Left lung (tissue), 10 donors: Measurements from ENCODE around the gene DUSP7. TPM values are rescaled to one million over a fixed set of nuclear protein-coding genes. Genes with fewer than 3 reads are reported as not detected.

Source experiments
- ATAC-seq: fragments of 200-7000 bp; cut with Tn5 transposase; one replicate; pipeline ENCODE4 v1.9.1; 2020; ENCODE audit warnings: moderate library complexity
- DNase-seq, 4 donors: peaks; one replicate each; pipeline ENCODE4 v3.0.0-alpha.2; 2013 to 2020
- H3K27ac ChIP-seq, 2 donors: fragments of 200-600 bp; sonication (generic) in 1 of 2; one replicate each; pipeline versions ENCODE4 v1.5.0 to v1.8.0; 2020 to 2021
- H3K27me3 ChIP-seq, 2 donors: fragments of 200-600 bp; sonication (generic) in 1 of 2; one replicate each; pipeline versions ENCODE4 v1.5.0 to v1.8.0; 2020 to 2021
- H3K36me3 ChIP-seq, 2 donors: fragments of 200-600 bp; sonication (generic) in 1 of 2; one replicate each; pipeline versions ENCODE4 v1.5.0 to v1.8.0; 2020 to 2021
- H3K4me1 ChIP-seq, 2 donors: fragments of 200-600 bp; one replicate each; pipeline ENCODE4 v1.8.0; 2021
- H3K4me3 ChIP-seq, 2 donors: fragments of 200-600 bp; sonication (generic) in 1 of 2; one replicate each; pipeline versions ENCODE4 v1.5.0 to v1.8.0; 2020 to 2021; ENCODE audit warnings: mild to moderate bottlenecking in 1 of 2
- H3K9me3 ChIP-seq, 2 donors: fragments of 200-600 bp; sonication (generic) in 1 of 2; one replicate each; pipeline versions ENCODE4 v1.5.0 to v1.8.0; 2020 to 2021
- CTCF ChIP-seq, 2 donors: fragments of 200-600 bp; sonication (generic) in 1 of 2; IDR thresholded peaks; one replicate each; pipeline versions ENCODE4 v1.5.0 to v1.8.0; 2021; ENCODE audit warnings: antibody characterized with exemption in 2 of 2
- intact Hi-C, 2 donors: fragments of 100-400 bp; cut with DNase I; formaldehyde crosslinking; loops; one replicate each; pipeline versions ENCODE4 v1.11.2 to v1.14.2; 2022
- polyA plus RNA-seq, 6 donors: library from polyadenylated mRNA; unstranded; fragments of 120-200 nt; gene quantifications; one replicate each; pipeline ENCODE4 v1.2.1, GENCODE V29; 2013; ENCODE audit not compliant: insufficient read length in 6 of 6
- total RNA-seq, 2 donors: library from RNA; stranded (reverse); fragmentation: NEBNext Ultra II Directional; extraction: Animal tissue kit (Norgen Biotek cat#: 25700); gene quantifications; one replicate each; pipeline ENCODE4 v1.2.1, GENCODE V29; 2021
- donor health status: DM: no; HTN: yes; CAD: no.
- donor health status: DM: no; HTN: no; CAD: no.

Gene DUSP7
- total and polyA plus RNA-seq, 8 donors = 17.5 to 38.3 (median 21.1) TPM

DNA sequence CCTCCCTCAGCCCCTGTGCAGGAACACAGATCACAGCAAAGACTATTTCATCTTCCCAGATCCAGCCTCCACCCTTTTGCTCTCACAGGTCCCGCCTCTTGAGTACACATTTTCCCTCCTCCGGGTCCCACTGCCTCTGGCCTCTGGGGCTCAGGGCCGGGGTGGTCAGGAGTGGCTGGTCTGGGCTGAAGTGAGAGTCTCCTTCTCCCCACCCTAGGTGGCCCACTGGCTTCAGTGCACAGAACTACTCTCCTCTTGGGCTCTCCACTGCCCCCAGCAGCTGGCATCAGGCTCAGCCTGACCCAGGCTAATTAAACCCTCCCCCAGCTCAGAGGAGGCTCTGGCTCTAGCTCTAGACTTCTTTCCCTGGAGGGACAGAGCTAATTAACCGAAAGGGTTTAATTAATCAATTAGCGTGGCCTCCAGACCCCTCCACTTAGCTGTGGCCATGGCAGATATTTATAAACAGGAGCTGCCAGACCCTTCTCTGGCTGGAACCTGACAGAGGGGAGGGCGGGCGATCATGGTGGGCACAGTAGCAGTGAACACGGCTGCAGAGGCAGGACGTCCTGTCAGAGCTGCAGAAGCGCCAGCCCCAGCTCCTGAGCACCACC is 15.1 kb downstream of the DUSP7 start:
- Histone ChIP-seq H3K27ac (peak overlapping the region; percentile 7 to 73), H3K4me1 (peaks cover 13 to 28% of the 10 kb centered on the region in 2 donors), H3K27me3 (no peaks in the 10 kb centered on the region), H3K4me3 (no peak overlapping the region), H3K36me3 (no peaks in the 10 kb centered on the region), H3K9me3 (no peaks in the 10 kb centered on the region)
- ATAC-seq (no peak), DNase-seq (no peak)
- intact Hi-C loops = no loop called here
- no peak for TF ChIP-seq CTCF (IDR thresholded peaks at IDR 0.05)

DNA sequence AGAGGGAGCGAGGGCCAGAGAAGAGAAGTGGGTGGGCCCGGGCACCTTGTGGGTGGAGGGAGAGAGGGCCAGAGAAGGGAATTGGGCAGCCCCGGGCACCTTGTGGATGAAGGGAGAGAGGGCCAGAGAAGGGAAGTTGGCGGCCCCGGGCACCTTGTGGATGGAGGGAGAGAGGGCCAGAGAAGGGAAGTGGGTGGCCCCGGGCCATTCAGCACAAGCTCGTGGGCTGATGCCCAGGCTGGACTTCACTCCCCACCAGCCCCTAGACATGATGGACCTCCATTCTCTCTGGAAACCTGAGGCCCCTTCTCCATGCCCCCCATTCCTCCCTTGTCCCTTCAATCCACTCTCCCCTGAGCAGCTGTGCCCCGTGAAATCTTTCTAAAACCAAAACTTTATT is 15.8 kb downstream of the DUSP7 start:
- TF ChIP-seq CTCF (IDR thresholded peaks at IDR 0.05) = no peak
- H3K27me3 ChIP-seq = no peaks in the 10 kb centered on the region

GRCh38 chr3:52039846-52040245 is 16.5 kb downstream of the DUSP7 start:
- DNase-seq = peak; percentile 65 to 91 (median 87)
- Histone ChIP-seq H3K9me3 (no peaks in the 10 kb centered on the region), H3K27ac (peak overlapping the region; percentile 47 to 73), H3K27me3 (no peaks in the 10 kb centered on the region), H3K4me3 (no peak overlapping the region), H3K36me3 (no peaks in the 10 kb centered on the region), H3K4me1 (peaks cover 10 to 20% of the 10 kb centered on the region in 2 donors)
- intact Hi-C loops = no loop called here
- TF ChIP-seq CTCF (IDR thresholded peaks at IDR 0.05) = no peak
- peak; percentile 91 for ATAC-seq

More for the DNA sequence above, 15.8 kb downstream of the DUSP7 start:
- Histone ChIP-seq H3K4me3 (no peak overlapping the region), H3K9me3 (no peaks in the 10 kb centered on the region), H3K36me3 (no peaks in the 10 kb centered on the region), H3K4me1 (peaks cover 10 to 24% of the 10 kb centered on the region in 2 donors), H3K27ac (peak overlapping the region; percentile 7 to 73)
- DNase-seq = no peak
- no peak for ATAC-seq
- intact Hi-C loops = no loop called here

DNA sequence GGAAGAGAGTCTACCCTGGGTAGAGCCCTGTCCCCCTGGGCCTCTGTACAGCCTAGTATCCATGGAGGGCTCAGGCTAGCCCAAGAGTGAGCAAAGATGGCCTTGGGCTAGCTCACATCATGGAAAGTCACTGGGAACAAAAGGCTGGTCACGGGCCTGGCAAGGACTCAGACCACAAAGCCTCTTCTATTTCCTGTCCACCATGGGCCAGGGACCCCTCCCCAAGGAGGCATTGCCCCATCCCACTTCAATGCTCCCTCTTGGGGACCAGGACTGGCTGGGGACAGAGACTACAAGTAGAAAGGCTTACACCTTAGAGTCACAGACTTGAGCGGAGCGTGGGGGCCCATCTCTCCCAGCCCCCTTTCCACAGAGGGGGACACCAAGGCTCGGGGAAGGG is 16.9 kb downstream of the DUSP7 start:
- DNase-seq (no peak), ATAC-seq (no peak)
- Histone ChIP-seq H3K27ac (peak overlapping the region; percentile 47 to 73), H3K9me3 (no peaks in the 10 kb centered on the region), H3K4me3 (no peak overlapping the region), H3K27me3 (no peaks in the 10 kb centered on the region), H3K36me3 (no peaks in the 10 kb centered on the region), H3K4me1 (peaks cover 10 to 20% of the 10 kb centered on the region in 2 donors)
- intact Hi-C loops = no loop called here
- TF ChIP-seq CTCF (IDR thresholded peaks at IDR 0.05) = no peak

DNA sequence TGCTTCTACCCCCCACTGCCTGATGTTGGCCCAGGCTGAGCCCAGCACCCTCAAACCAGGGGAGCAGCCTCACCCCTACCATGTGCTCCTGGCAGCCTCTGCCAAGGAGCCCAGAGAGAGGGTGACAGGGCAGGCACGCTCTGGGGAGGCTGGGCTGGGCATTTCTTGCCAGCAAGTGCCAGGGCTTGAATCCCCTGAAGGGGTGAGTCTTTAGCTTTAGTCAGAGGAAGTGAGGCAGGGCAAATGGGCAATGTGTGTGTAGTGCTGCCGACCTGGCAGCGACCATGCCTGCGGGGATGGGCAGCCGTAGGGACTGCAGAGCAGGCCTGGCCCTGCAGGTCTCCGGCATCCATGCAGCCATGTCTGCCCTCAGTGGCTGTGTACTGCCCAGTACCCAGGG is 18.1 kb downstream of the DUSP7 start:
- H3K4me1 ChIP-seq = peaks cover 10 to 20% of the 10 kb centered on the region in 2 donors
- no peaks in the 10 kb centered on the region for H3K9me3 ChIP-seq
- DNase-seq (no peak), ATAC-seq (no peak)
- intact Hi-C loops = no loop called here
- H3K36me3 ChIP-seq = no peaks in the 10 kb centered on the region
- no peak overlapping the region for H3K4me3 ChIP-seq
- TF ChIP-seq CTCF (IDR thresholded peaks at IDR 0.05) = no peak
- no peaks in the 10 kb centered on the region for H3K27me3 ChIP-seq
- H3K27ac ChIP-seq = no peak overlapping the region
